ENCODE measurements around the gene HMGB4. TPM values are rescaled to one million over a fixed set of nuclear protein-coding genes. Genes with fewer than 3 reads are reported as not detected.

Gene HMGB4
- polyA plus RNA-seq, 1 experiment = not detected

- ChIA-PET POLR2A (no interaction called here), CTCF (no interaction called here)
- DNase-seq (ENCODE audit: low read depth, low spot score) = no peak
- Histone ChIP-seq H3K9me3 (ENCODE audit: control insufficient read depth, insufficient read depth, low read length) (no peaks in the 10 kb centered on the region), H3K27ac (ENCODE audit: low read depth, low read length) (no peak overlapping the region), H3K27me3 (ENCODE audit: control insufficient read depth, insufficient read depth, low read length) (no peaks in the 10 kb centered on the region), H3K4me3 (ENCODE audit: low read depth, low read length) (no peak overlapping the region)
- no peak for TF ChIP-seq CTCF (IDR thresholded peaks at IDR 0.05; ENCODE audit: low read depth, low read length)
These were observed 14.7 kb upstream of the HMGB4 start for GRCh38 chr1:33849211-33849610.

DNA sequence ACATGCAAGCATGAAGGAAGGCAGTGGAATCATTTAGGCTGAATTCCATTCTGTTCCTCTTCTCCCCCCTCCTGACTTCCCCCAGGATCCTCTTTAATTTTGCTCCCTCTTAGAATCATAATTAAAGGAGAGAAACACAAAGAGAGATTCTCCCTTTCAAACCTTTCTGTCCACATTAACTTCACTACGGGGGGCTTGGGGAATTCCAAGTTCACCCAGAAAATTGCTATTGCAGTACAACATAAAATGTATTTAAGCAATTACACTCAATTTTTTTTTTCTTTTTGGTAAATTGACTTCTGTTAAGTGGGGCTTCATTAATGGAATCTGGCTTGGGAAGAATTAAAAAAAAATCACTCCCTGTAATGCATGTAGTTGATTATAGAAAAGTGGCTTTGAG lies 13.4 kb upstream of the HMGB4 start:
- Histone ChIP-seq H3K27ac (ENCODE audit: low read depth, low read length) (no peak overlapping the region), H3K9me3 (ENCODE audit: control insufficient read depth, insufficient read depth, low read length) (no peaks in the 10 kb centered on the region), H3K4me3 (ENCODE audit: low read depth, low read length) (no peak overlapping the region), H3K27me3 (ENCODE audit: control insufficient read depth, insufficient read depth, low read length) (no peaks in the 10 kb centered on the region)
- ChIA-PET POLR2A (interaction anchor here (1.0 kb wide), 1 partner anchor 35 kb away, joined by 4 read pairs; no protein-coding TSS in a partner anchor), CTCF (no interaction called here)
- no peak for DNase-seq (ENCODE audit: low read depth, low spot score)
- TF ChIP-seq CTCF (IDR thresholded peaks at IDR 0.05; ENCODE audit: low read depth, low read length) = no peak

- TF ChIP-seq CTCF (IDR thresholded peaks at IDR 0.05; ENCODE audit: low read depth, low read length) = no peak
- Histone ChIP-seq H3K4me3 (ENCODE audit: low read depth, low read length) (no peak overlapping the region), H3K27ac (ENCODE audit: low read depth, low read length) (no peak overlapping the region), H3K9me3 (ENCODE audit: control insufficient read depth, insufficient read depth, low read length) (no peaks in the 10 kb centered on the region), H3K27me3 (ENCODE audit: control insufficient read depth, insufficient read depth, low read length) (no peaks in the 10 kb centered on the region)
- no peak for DNase-seq (ENCODE audit: low read depth, low spot score)
- ChIA-PET POLR2A (no interaction called here), CTCF (no interaction called here)
These were observed 11.2 kb upstream of the HMGB4 start for GRCh38 chr1:33852711-33853110.

DNA sequence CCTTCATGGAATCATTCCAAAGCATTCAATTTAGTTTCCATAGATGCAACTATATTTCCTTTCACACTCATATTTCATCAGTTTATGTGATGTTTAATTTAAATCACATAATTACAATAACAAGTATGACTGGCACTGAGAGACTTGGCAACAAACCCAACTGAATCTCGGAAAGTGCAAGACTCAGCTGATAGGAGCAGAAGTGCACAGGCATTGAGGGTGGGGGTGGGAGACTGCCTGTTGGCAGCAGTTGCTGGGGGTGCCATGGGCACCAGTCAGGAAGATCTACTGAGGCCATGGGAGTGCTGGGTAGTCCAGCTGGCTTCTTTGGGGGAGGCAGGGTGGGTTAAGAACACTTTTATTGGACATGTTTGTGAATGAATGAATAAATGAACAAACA lies 10.4 kb upstream of the HMGB4 start:
- H3K27ac ChIP-seq (ENCODE audit: low read depth, low read length) = no peak overlapping the region
- H3K27me3 ChIP-seq (ENCODE audit: control insufficient read depth, insufficient read depth, low read length) = no peaks in the 10 kb centered on the region
- POLR2A ChIA-PET = no interaction called here
- CTCF ChIA-PET = interaction anchor here (0.8 kb wide), 1 partner anchor 220 kb away, joined by 4 read pairs; no protein-coding TSS in a partner anchor
- no peak for TF ChIP-seq CTCF (IDR thresholded peaks at IDR 0.05; ENCODE audit: low read depth, low read length)
- DNase-seq (ENCODE audit: low read depth, low spot score) = no peak
- H3K9me3 ChIP-seq (ENCODE audit: control insufficient read depth, insufficient read depth, low read length) = no peaks in the 10 kb centered on the region
- H3K4me3 ChIP-seq (ENCODE audit: low read depth, low read length) = no peak overlapping the region

- Histone ChIP-seq H3K27ac (ENCODE audit: low read depth, low read length) (no peak overlapping the region), H3K9me3 (ENCODE audit: control insufficient read depth, insufficient read depth, low read length) (no peaks in the 10 kb centered on the region), H3K27me3 (ENCODE audit: control insufficient read depth, insufficient read depth, low read length) (no peaks in the 10 kb centered on the region), H3K4me3 (ENCODE audit: low read depth, low read length) (no peak overlapping the region)
- ChIA-PET POLR2A (no interaction called here), CTCF (interaction anchor here (0.8 kb wide), 1 partner anchor 221 kb away, joined by 4 read pairs; no protein-coding TSS in a partner anchor)
- DNase-seq (ENCODE audit: low read depth, low spot score) = no peak
- TF ChIP-seq CTCF (IDR thresholded peaks at IDR 0.05; ENCODE audit: low read depth, low read length) = no peak
These were observed 9.8 kb upstream of the HMGB4 start for GRCh38 chr1:33854091-33854490.

Measured in AG04450 (cell line).